ENCODE data around the gene SIAH1.
"Not testable (repeated sequence)": the region's sequence is repeated elsewhere in the genome, so short reads cannot be mapped to it uniquely, and the experiment has no call there.

SIAH1 gene

GRCh38 chr16:48332978-48333377, 52.2 kb downstream of the SIAH1 start:
- DNase-seq (ENCODE audit: low read depth, low spot score) = no peak

- no peak for DNase-seq (ENCODE audit: low read depth, low spot score)
Observed at GRCh38 chr16:48330841-48331192, 54.4 kb downstream of the SIAH1 start.

DNA sequence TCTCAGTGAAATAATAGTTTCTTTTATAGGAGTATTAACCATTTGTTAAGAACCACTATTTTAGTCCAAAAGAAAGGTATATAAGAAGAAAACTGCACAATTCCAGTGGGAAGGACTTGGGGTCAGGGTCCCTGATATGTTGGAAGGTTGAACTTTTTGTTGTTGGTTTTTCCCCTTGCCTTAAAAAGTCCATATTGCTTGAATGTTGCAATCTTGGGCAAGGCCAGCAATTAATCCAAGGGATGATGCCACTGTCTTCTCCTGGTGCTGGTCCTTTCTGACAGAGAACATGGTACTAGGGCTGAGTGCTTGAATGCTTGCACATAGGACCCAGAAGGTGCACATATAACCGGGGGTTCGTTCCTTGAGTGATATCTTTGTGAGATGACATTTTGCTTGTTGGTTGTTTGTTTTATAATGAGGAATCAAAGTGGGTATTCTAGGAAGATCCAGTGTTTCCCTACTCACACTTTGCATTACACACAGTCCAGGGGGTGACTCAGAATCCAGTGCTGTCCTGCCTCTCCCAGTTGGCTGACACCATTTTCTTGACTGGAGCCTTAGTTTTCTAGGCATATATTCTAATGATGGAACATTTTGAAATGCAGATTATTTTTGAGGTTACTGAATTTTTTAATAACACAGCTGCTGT, 54.9 kb downstream of the SIAH1 start:
- no peak for DNase-seq (ENCODE audit: low read depth, low spot score)

GRCh38 chr16:48329138-48329537, 56.1 kb downstream of the SIAH1 start:
- no peak for DNase-seq (ENCODE audit: low read depth, low spot score)

DNA sequence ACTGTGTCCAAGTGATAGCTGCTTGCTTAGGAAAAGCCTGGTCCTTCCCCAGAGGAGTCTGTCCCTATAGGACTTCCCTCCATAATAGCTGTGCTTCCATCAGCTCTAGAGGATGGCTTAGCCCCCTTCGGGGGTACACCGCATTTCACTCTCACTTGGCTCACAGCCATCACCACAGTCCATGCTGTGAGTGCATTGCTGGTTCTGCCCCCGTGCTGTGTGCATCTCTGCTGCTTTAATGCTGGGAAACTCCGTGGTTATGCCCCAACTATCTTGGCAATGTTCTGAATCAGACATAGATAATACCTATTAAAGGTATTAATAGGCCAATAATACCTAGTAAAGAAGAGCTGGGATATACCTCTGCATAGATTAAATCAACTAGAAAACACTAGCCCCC, 58.3 kb downstream of the SIAH1 start:
- no peak for DNase-seq (ENCODE audit: low read depth, low spot score)

DNA sequence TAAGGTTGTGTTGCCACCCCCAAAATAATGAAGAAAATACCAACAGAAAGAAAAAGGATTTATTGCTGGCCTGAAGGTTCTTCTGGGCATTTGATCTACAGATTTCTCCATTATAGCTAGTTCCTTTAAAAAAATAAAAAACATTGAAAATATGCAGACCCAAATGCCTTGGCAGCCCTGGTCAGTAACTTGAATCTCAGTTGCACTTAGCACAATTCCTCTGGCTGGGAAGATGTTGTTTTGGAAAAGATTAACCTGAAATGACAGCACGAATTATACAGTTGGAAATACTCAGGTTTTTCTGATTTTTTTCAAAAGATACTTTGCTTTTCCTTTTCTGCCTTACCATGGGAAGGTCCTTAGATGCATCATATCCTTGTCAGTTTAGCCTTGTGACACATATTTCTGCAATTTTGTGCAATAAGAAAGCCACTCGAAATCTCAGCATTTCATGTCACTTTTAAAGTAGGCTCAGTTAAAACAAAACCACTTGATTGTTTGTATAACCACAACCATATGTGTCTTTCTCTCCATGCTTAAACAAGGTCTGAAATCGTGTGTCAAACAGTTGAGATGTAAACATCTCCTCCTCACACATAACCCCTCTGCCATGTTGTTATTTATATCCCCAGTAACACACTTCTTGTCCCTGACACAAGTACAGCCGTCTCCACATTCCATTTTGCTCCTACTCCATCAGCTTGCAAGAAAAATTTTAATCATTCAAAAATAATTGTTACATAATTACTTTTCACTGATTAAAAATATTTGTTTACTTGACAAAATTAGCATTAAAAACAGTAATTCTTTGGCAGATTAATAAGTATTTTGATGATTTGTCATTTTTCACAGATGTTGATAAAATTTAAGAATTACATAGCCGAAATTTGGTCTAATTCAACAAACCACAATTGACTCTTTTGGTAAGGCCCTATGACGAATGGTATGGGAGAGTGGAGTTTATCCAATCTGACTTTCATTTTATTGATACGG, 61.1 kb downstream of the SIAH1 start:
- DNase-seq (ENCODE audit: low read depth, low spot score) = no peak

DNA sequence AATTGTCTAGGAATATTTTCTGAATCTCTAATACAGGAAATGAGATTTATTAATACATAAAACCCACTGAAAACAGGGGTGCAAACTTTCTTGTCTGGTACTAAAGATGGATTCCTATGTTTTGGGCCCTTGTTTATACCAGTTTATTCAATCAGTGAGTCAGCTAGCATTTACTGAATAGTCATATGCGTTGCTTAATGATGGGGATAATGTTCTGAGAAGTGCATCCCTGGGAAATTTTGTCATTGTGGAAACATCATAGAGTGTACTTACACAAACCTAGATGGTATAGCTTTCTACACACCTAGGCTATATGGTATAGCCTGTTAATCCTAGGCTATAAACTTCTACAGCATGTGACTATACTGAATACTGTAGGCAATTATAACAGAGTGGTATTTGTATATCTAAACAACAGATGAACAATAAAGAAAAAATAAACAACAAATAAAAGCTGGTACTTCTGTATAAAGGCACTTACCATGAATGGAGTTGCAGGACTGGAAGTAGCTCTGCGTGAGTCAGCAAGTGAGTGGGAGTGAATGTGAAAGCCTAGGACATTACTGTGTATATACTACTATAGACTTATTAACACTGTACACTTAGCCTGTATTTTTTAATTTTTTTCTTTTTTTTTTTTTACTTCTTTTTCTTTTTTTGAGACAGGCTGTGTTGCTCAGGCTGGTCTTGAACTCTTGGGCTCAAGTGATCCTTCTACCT, 63.7 kb downstream of the SIAH1 start:
- DNase-seq (ENCODE audit: low read depth, low spot score) = no peak

GRCh38 chr16:48318630-48319029, 66.6 kb downstream of the SIAH1 start:
- no peak for DNase-seq (ENCODE audit: low read depth, low spot score)

DNA sequence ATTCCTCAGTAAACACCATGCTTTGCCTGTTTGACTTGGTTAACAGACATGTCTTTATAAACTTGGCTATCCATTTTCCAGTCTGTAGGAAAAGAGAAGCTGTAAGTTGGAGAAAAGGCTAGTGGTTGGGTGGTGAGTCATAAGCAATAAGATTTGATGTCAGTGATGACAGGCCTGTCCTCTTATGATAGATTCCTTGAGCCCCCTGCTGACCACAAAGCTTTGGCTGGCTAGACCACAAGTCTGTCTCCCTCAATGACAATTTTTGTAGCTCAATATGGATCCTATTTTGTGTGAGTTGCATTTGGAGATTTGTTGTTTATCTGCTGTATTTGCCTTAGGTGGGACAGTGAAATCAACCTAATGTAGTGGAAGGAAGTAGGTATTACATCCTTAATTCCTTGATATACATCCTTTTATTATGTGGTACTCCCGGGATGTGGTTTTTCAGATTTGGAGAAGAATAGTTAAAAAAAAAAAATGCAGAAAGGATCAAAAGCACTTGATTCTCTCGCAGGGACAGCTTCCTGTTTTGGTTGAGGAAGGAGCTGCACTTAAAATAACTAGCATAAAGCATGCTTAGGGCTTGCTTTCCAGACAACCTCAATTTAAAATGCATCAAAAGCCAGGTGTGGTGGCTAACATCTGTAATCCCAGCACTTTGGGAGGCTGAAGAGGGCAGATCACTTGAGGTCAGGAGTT, 67.4 kb downstream of the SIAH1 start:
- DNase-seq (ENCODE audit: low read depth, low spot score) = no peak

GRCh38 chr16:48317026-48317425, 68.2 kb downstream of the SIAH1 start:
- DNase-seq (ENCODE audit: low read depth, low spot score) = no peak

- not testable (repeated sequence) for DNase-seq (ENCODE audit: low read depth, low spot score)
Observed at GRCh38 chr16:48313905-48314304, 71.3 kb downstream of the SIAH1 start.

DNA sequence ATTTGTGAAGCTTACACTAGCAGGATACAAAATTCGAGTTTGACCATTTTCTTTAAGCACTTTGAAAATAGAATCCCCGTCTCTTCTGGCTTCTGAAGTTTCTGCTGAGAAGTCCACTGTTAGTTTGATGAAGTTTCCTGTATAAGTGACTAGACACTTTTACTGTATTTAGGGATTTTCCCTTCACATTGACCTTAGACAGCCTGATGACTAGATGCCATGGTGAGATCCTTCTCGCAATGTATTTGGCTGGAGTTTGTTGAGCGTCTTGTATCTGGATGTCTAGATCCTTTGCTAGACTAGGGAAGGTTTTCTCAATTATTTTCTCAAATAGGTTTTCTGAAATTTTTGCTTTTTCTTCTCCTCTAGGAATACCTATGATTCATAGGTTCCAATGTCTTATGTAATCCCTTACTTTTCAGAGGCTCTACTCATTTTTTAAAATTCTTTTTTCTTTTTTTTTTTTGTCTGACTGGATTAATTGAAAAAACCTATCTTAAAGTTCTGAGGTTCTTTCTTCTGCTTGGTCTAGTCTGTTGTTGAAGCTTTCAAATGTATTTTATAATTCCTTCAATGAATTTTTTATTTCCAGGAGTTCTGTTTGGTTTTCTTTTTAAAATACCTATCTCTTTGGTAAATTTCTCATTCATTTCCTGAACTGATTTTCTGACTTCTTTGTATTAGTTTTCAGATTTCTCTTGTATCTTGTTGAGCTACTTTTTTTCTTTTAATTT, 74.1 kb downstream of the SIAH1 start:
- no peak for DNase-seq (ENCODE audit: low read depth, low spot score)
